HepG2 (cell line): ENCODE measurements around the gene RASGRP4. TPM values are rescaled to one million over a fixed set of nuclear protein-coding genes. Genes with fewer than 3 reads are reported as not detected.

Experiments used
- BCL6 ChIP-seq: IDR thresholded peaks from 2 replicates; pipeline ENCODE4 v1.6.1; 2016; ENCODE audit warnings: missing genetic modification reagents, missing compliant biosample characterization
- BRD4 ChIP-seq: sonication (generic); formaldehyde crosslinking; IDR thresholded peaks from 2 replicates; pipeline ENCODE4 v1.4.0; 2020; ENCODE audit warnings: missing genetic modification reagents
- DBP ChIP-seq: sonication (generic); formaldehyde crosslinking; IDR thresholded peaks from 2 replicates; pipeline ENCODE4 v1.4.0; 2020; ENCODE audit warnings: missing genetic modification reagents; ENCODE audit errors: not compliant biosample characterization
- EED ChIP-seq: sonication (generic); formaldehyde crosslinking; IDR thresholded peaks from 2 replicates; pipeline ENCODE4 v1.5.0; 2020; ENCODE audit warnings: mild to moderate bottlenecking, missing genetic modification reagents
- PRDM4 ChIP-seq: sonication (generic); formaldehyde crosslinking; IDR thresholded peaks from 2 replicates; pipeline ENCODE4 v1.9.0; 2021; ENCODE audit warnings: missing genetic modification reagents, borderline replicate concordance
- SETDB1 ChIP-seq: sonication (generic); formaldehyde crosslinking; IDR thresholded peaks from 2 replicates; pipeline ENCODE4 v1.5.1; 2020; ENCODE audit warnings: missing genetic modification reagents, mild to moderate bottlenecking, borderline replicate concordance
- SP4 ChIP-seq: sonication (generic); formaldehyde crosslinking; IDR thresholded peaks from 2 replicates; pipeline ENCODE4 v1.8.1; 2023; ENCODE audit warnings: mild to moderate bottlenecking, missing genetic modification reagents
- TBP ChIP-seq: sonication (generic); formaldehyde crosslinking; IDR thresholded peaks from 2 replicates; pipeline ENCODE4 v1.5.0; 2020; ENCODE audit warnings: missing genetic modification reagents
- ZBTB44 ChIP-seq: sonication (generic); formaldehyde crosslinking; IDR thresholded peaks from 2 replicates; pipeline ENCODE4 v1.4.0; 2020; ENCODE audit warnings: missing genetic modification reagents
- ZFP37 ChIP-seq: sonication (generic); formaldehyde crosslinking; IDR thresholded peaks from 2 replicates; pipeline ENCODE4 v1.4.0; 2020; ENCODE audit warnings: missing genetic modification reagents, borderline replicate concordance
- ZNF143 ChIP-seq: sonication (generic); formaldehyde crosslinking; IDR thresholded peaks from 2 replicates; pipeline ENCODE4 v1.4.0; 2020; ENCODE audit warnings: missing genetic modification reagents
- ZNF274 ChIP-seq: sonication (generic); formaldehyde crosslinking; IDR thresholded peaks from 2 replicates; pipeline ENCODE4 v1.5.1; 2020; ENCODE audit warnings: mild to moderate bottlenecking, missing genetic modification reagents
- ZNF275 ChIP-seq: sonication (generic); formaldehyde crosslinking; IDR thresholded peaks from 2 replicates; pipeline ENCODE4 v1.8.0; 2022; ENCODE audit warnings: missing genetic modification reagents, mild to moderate bottlenecking, inconsistent platforms, borderline replicate concordance
- ZNF446 ChIP-seq: sonication (generic); formaldehyde crosslinking; IDR thresholded peaks from 2 replicates; pipeline ENCODE4 v1.5.0; 2020; ENCODE audit warnings: mild to moderate bottlenecking, missing genetic modification reagents
- ZNF891 ChIP-seq: sonication (generic); formaldehyde crosslinking; IDR thresholded peaks from 2 replicates; pipeline ENCODE4 v1.5.0; 2020; ENCODE audit warnings: mild to moderate bottlenecking, missing genetic modification reagents
- ZZZ3 ChIP-seq: sonication (generic); formaldehyde crosslinking; IDR thresholded peaks from 2 replicates; pipeline ENCODE4 v1.4.0; 2020; ENCODE audit warnings: missing genetic modification reagents, mild to moderate bottlenecking, borderline replicate concordance
- polyA plus RNA-seq, 8 experiments: library from polyadenylated mRNA; depleted of rRNA in 3 of 8; stranded (reverse) in 7 of 8; unstranded in 1 of 8; fragments of >200 nt; fragmentation: Illumina TruSeq in 4 of 8; extraction: Trizol in 4 of 8; gene quantifications; 2 replicates each; pipeline versions ENCODE4 v1.2.1 to v1.2.3, GENCODE V29; 2011 to 2016; ENCODE audit warnings: low read depth in 4 of 8, missing spikeins in 1 of 8, mixed read lengths in 1 of 8; ENCODE audit not compliant: insufficient read depth in 1 of 8
- total RNA-seq, 5 experiments: library from RNA; depleted of rRNA; stranded (reverse); fragments of >200 nt; fragmentation: Illumina TruSeq; extraction: Trizol; gene quantifications; 2 replicates each; pipeline ENCODE4 v1.2.3, GENCODE V29; 2016; ENCODE audit warnings: low read depth in 1 of 5
- TF ChIP-seq, protein P1 (sequence below): IDR thresholded peaks from 2 replicates; pipeline ENCODE4 v1.6.1; 2016; ENCODE audit warnings: mild to moderate bottlenecking
- TF ChIP-seq, protein P2 (sequence below), 2 experiments: sonication (generic) in 1 of 2; formaldehyde crosslinking in 1 of 2; IDR thresholded peaks; 2 replicates each; pipeline versions ENCODE4 v1.4.0 to v1.6.1; 2018 to 2020; ENCODE audit warnings: missing genetic modification reagents in 2 of 2, borderline replicate concordance in 1 of 2, low read depth in 1 of 2, mild to moderate bottlenecking in 1 of 2, missing biosample characterization in 1 of 2

The RASGRP4 gene
- total and polyA plus RNA-seq, 2 of the 13 experiments (the other 11 are each of a cell fraction or from before 2014, with no cell fraction given): not detected

DNA sequence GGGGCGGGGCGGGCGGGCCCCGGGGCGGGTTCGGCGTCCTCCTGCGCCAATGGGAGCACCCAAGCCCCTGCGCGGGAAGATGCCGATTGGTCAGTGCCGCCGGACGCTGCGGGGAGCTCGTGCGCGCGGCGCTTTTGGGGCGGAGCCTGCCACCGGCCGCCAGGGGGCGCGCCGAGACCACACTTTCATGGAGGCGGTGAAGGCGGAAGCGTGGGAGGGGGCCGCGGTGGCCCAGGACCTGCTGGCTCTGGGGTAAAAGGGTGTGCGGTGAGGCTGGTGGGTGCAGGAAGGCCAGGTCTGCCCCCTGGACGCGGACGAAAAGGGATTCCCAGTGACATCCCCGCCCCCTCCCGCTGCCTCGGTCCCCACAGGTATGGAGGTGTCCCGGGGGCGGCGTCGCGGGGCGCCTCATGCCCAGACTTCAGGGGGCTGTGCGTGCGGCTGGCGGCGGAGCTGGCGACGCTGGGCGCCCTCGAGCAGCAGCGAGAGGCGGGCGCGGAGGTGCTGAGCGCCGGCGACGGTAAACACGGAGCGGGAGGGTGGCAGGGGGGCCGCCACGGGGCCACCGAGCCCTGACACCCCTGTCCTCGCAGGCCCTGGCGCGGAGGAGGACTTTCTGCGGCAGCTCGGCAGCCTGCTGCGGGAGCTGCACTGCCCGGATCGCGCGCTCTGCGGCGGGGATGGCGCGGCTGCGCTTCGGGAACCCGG is 22.9 kb downstream of the RASGRP4 start, which contains the start of gene FAM98C (continued):
- TF ChIP-seq ZNF275 (CRISPR knock-in tag) (peak; percentile 69; the same call in 1 of the 2 replicates), ZNF274 (CRISPR knock-in tag) (peak; percentile 29; the same call in 1 of the 2 replicates), ZBTB44 (CRISPR knock-in tag) (peak; percentile 44; the same call in 1 of the 2 replicates), ZNF891 (0 out of 2 replicates have a peak, but pooled peaks have one; percentile 32), DBP (CRISPR knock-in tag) (no peak), BRD4 (CRISPR knock-in tag) (peak; percentile 89), EED (0 out of 2 replicates have a peak, but pooled peaks have one; percentile 72), ZZZ3 (CRISPR knock-in tag) (0 out of 2 replicates have a peak, but pooled peaks have one; percentile 32), SETDB1 (no peak), SP4 (peak; percentile 100), PRDM4 (0 out of 2 replicates have a peak, but pooled peaks have one; percentile 48), BCL6 (0 out of 2 replicates have a peak, but pooled peaks have one; percentile 17), ZNF446 (no peak), ZFP37 (peak; percentile 62; the same call in 1 of the 2 replicates), ZNF143 (peak; percentile 43; the same call in 1 of the 2 replicates), TBP (CRISPR knock-in tag) (0 out of 2 replicates have a peak, but pooled peaks have one; percentile 18)
- TF ChIP-seq, protein P1, sequence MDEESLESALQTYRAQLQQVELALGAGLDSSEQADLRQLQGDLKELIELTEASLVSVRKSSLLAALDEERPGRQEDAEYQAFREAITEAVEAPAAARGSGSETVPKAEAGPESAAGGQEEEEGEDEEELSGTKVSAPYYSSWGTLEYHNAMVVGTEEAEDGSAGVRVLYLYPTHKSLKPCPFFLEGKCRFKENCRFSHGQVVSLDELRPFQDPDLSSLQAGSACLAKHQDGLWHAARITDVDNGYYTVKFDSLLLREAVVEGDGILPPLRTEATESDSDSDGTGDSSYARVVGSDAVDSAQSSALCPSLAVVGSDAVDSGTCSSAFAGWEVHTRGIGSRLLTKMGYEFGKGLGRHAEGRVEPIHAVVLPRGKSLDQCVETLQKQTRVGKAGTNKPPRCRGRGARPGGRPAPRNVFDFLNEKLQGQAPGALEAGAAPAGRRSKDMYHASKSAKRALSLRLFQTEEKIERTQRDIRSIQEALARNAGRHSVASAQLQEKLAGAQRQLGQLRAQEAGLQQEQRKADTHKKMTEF (CRISPR knock-in tag): peak; percentile 97
- TF ChIP-seq, protein P2, sequence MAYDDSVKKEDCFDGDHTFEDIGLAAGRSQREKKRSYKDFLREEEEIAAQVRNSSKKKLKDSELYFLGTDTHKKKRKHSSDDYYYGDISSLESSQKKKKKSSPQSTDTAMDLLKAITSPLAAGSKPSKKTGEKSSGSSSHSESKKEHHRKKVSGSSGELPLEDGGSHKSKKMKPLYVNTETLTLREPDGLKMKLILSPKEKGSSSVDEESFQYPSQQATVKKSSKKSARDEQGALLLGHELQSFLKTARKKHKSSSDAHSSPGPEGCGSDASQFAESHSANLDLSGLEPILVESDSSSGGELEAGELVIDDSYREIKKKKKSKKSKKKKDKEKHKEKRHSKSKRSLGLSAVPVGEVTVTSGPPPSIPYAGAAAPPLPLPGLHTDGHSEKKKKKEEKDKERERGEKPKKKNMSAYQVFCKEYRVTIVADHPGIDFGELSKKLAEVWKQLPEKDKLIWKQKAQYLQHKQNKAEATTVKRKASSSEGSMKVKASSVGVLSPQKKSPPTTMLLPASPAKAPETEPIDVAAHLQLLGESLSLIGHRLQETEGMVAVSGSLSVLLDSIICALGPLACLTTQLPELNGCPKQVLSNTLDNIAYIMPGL (CRISPR knock-in tag; IDR thresholded peaks at IDR 0.05; ENCODE audit: borderline replicate concordance in 1 of 2, low read depth in 1 of 2): peak; percentile 97 to 98
